Gastrocnemius medialis (tissue), 4 donors: ENCODE measurements around the gene ASPHD2.

Source experiments
- POLR2A ChIP-seq, 2 donors: fragments of 450-650 bp; IDR thresholded peaks; one replicate each; pipeline ENCODE4 v1.6.1; 2017; ENCODE audit warnings: antibody characterized with exemption in 2 of 2, mild to moderate bottlenecking in 2 of 2, moderate library complexity in 2 of 2
- TF ChIP-seq, protein P1 (sequence below), 5 experiments: fragments of 450-650 bp in 3 of 5; fragments of 200-600 bp in 2 of 5; sonication (generic) in 2 of 5; IDR thresholded peaks in 4 of 5; conservative IDR thresholded peaks in 1 of 5; 1 replicate in 4 of 5; 2 replicates in 1 of 5; pipeline ENCODE4 v1.5.1; 2016 to 2019; ENCODE audit warnings: antibody characterized with exemption in 5 of 5, mild to moderate bottlenecking in 3 of 5, moderate library complexity in 3 of 5

DNA sequence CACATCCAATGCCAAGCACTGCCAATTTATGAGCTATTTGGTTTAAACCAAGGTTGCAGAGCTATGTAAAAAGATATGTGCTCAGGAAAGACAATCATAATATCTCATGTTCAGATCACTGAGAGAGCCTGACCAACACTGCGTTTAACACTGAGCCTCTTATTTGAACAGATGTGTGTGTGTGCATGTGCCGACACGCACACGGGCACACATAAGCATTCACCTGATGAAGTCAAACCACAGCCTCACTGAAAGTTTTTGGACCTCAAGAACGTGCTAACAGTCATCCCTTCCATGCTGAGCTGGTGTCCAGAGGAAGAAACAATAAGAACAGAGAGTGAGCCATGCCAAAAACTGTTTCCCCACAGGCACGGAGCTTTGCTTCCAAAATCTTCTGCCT, 31.1 kb downstream of the ASPHD2 start:
- TF ChIP-seq, protein P1, sequence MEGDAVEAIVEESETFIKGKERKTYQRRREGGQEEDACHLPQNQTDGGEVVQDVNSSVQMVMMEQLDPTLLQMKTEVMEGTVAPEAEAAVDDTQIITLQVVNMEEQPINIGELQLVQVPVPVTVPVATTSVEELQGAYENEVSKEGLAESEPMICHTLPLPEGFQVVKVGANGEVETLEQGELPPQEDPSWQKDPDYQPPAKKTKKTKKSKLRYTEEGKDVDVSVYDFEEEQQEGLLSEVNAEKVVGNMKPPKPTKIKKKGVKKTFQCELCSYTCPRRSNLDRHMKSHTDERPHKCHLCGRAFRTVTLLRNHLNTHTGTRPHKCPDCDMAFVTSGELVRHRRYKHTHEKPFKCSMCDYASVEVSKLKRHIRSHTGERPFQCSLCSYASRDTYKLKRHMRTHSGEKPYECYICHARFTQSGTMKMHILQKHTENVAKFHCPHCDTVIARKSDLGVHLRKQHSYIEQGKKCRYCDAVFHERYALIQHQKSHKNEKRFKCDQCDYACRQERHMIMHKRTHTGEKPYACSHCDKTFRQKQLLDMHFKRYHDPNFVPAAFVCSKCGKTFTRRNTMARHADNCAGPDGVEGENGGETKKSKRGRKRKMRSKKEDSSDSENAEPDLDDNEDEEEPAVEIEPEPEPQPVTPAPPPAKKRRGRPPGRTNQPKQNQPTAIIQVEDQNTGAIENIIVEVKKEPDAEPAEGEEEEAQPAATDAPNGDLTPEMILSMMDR (IDR thresholded peaks at IDR 0.05 in 4 of 5, conservative IDR thresholded peaks at IDR 0.05 in 1 of 5): no peak
- TF ChIP-seq POLR2A (IDR thresholded peaks at IDR 0.05): no peak
